Activated CD4-positive, alpha-beta T cell treated with anti-CD3 and anti-CD28 coated beads, Interleukin-10, Interleukin-2, amounts not matched to agents 100 ng/mL and 50 ng/mL, durations not matched to agents 16 hours and 8 hours (primary cell): ENCODE data around the gene SHISA9.

Source experiments
- DNase-seq: peaks from one replicate; pipeline ENCODE4 v3.0.0-alpha.2; 2020

SHISA9 gene

GRCh38 chr16:12959072-12959471, 57.7 kb downstream of the SHISA9 start:
- DNase-seq = no peak

GRCh38 chr16:12961626-12962025, 60.2 kb downstream of the SHISA9 start:
- DNase-seq = no peak

GRCh38 chr16:12964461-12964860, 63.1 kb downstream of the SHISA9 start:
- no peak for DNase-seq

GRCh38 chr16:12965274-12965804, 63.9 kb downstream of the SHISA9 start:
- no peak for DNase-seq

DNA sequence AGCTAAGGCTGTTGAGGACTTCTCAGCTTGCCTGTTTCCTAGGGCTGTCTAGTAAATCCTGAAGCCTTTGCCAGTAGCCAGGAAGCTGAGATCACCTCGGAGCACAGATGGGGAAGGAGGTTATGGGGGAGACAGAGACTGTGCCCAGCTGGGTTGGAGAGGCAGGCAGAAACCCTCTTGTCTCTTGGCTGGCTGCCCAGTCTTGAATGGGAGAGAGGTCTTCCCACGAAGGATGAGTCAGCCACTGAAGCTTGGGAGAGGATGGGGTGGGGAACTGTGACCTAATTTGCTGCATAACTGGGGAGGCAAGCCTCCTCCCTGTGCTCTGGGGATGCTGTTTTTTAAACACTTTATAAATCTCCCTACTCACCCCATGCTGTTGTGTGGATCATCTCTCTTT, 69.8 kb downstream of the SHISA9 start:
- no peak for DNase-seq

DNA sequence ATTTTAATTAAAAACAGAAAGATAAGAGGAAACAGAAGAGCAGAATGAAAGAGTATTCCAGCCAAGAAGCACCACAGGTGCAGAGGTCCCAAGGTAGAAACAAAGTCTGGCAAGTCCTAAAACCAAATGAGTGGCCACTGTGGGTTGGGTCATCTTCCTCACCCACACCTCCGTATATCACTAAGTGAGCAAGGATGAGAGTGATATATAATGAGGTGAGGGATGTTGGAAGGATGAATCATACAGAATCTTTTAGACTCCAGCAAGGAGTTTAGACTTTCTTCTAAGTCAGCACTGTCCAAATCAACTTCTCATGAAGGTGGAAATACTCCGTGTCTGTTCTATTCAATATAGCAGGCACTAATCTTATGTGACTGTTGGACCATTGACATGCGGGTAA, 70.8 kb downstream of the SHISA9 start:
- no peak for DNase-seq

GRCh38 chr16:12975766-12976165, 74.4 kb downstream of the SHISA9 start:
- no peak for DNase-seq

GRCh38 chr16:12976496-12976895, 75.1 kb downstream of the SHISA9 start:
- no peak for DNase-seq

- no peak for DNase-seq
These were observed 75.5 kb downstream of the SHISA9 start for GRCh38 chr16:12976936-12977335.

DNA sequence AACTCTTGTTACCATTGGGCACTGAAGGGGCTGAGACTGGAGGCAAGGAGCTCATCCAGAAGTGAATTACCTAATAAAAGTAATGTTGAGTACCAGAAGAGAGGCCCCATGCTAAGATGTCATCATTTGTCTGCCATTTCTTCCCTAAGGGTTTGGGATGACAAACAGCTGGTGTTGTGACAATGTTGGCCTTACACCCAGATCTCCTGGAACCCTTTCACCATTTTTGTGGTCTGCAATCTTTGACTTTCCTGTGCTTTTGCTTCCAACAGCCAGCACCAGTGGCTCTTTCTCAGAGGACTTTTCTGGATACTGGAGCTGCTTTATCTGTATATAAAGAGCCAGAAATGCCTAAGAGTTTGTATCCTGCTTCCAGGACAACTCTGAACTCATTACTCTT, 84.1 kb downstream of the SHISA9 start:
- DNase-seq = no peak

DNA sequence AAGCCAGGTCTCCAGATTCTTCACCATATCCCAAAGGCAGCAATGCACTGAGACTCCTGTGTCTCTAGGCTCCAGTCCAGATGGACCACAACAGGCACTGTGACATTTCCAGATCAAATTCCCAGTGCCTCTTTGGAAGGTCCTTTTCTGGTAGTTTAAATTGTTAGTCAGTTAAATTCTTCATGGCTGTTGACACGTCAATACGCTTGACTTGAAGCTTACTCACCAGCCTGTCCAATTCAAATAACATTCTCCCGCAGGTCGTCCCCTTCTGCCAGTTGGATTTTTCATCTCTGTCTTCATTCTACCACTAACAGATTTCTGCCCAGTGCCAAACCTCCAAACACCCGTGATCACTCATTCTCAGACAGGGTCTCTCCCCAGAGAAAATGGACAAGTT, 86.7 kb downstream of the SHISA9 start:
- no peak for DNase-seq

DNA sequence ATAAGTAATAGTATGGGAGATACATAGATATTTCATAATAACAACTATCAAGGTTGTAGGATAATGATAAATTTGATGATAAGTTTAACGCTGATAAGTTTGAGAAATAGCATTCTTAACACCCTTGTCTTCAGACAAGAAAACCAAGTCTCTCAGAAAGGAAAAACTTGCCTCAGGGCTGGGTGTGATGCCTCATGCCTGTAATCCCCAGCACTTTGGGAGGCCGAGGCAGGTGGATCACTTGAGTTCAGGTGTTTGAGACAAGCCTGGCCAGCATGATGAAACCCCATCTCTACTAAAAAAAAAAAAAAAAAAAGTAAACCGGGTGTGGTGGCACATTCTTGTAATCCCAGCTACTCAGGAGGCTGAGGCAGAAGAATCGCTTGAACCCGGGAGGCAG, 90.7 kb downstream of the SHISA9 start:
- no peak for DNase-seq

- no peak for DNase-seq
These were observed 93.0 kb downstream of the SHISA9 start for GRCh38 chr16:12994402-12994801.

DNA sequence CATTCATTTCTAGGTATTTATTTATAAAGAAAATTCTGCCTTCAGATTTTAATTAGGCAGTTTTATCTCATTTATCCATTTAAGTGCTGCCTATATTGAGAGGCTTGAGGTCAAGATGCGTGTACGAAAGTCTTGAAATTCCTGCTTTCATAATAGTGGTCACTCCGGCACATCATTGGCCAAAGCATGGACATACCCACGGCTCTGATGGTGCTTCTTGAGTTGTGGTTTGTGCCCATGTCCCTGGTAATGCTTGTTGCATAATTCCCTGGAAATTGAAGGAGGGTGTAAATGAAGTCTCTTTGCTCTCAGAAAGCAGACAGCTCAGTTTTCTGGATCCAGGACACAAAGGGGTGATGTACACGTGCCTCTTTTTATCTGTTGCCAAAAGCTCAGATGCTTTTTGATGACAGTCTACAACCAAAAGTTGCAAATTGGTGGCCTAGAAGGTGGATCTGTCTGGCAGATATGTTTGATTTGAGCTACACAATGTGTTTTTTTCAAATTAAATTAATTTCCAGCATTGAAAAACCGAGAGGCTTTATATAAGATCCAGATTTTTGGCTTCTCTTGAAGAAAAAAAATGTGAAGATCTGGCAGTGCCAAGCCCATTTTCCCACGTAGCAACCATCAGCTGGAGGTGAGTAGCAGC, 94.4 kb downstream of the SHISA9 start:
- DNase-seq = no peak

DNA sequence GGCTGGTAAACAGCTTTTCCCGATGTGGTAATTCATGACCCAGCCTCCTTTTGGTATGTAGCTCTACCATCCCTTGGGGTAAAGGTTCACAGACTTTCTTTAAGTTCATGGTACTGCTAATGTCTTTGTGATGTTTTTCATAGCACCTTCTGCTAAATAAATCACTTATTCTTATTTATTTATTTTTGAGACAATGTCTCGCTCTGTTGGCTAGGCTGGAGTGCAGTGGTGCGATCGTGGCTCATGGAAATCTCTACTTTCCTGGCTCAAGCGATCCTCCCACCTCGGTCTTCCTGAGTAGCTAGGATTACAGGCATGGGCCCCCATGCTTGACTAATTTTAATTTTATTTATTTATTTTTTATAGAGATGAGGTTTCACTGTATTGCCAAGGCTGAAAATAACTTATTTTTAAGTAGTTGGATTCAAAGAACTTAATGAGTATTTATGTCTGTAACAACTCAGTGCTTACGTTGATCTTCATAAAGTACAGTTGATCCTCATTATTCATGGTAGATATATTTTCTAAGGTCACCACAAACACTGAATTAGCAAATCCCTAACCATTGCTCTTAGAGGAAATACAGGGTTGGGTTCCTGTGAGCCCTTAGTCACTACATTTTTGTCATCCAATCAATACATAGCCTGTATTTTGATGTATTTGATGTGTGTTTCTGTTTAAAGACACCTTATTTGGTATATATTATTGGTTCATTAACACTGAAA, 97.1 kb downstream of the SHISA9 start:
- no peak for DNase-seq

GRCh38 chr16:12999368-12999767, 98.0 kb downstream of the SHISA9 start:
- no peak for DNase-seq

DNA sequence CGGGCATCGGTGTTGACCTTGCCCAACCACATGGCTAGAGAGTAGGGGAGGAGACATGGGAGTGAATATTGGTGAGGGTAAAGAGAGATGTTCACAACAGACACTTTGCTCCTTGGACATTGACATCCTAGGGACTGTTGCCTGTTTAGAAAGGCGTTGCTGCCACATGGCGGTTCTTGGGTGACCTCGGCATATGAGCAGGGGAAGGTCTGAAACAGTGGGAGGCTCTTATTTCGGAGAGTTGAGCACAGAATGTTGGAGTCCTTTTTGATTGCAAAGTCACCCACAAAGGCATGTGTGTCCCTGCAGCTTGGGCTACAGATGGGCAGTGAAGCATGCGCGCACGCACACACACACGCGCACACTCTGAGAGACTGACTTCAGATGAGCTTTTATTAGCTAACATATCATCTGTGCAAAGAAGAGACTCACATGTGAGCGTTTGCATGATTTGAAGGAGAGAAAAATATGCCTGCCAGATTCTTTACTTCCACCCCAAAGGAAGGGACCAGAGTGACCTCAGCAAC, 104.4 kb downstream of the SHISA9 start:
- no peak for DNase-seq

- DNase-seq = no peak
These were observed 111.2 kb downstream of the SHISA9 start for GRCh38 chr16:13012601-13013000.

DNA sequence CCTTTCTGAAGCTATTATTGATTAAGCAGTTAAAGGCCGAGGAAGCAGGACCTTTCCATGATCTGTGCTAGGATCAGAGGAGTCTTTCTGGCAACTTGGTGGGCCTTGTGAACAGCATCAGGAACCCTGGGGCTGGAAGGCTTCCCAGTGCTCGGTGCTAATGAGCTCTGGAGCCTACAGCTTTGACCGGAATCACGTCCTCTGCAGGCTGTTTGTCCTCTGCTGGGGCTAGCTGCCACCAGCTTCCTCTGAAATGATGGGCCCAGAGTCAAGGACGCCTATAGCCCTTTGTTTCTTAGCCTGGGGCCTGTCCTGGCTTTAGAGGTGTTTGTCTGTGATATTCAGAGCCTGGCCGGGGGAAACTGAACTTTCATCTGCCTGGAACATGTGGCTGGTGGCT, 111.6 kb downstream of the SHISA9 start:
- DNase-seq = no peak

DNA sequence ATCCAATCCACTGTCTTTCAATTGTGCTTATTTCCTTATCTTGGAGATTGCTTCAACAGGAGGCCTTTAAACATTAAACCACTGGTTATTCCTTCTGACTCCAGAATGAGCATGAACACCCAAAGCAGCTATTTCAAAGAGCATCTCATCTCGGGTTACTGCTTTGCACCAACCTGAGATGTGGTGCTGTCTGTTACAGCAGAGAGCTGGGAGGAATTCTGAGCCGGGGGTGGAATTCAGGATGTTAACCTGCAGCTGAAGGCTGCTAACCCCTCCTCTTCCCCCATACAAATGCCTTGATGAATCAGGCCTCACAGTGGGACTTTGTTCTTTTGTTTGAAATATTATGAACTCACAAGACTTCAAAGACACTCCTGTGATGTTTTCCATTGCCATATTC, 113.1 kb downstream of the SHISA9 start:
- DNase-seq = no peak

- no peak for DNase-seq
These were observed 116.6 kb downstream of the SHISA9 start for GRCh38 chr16:13018026-13018425.

DNA sequence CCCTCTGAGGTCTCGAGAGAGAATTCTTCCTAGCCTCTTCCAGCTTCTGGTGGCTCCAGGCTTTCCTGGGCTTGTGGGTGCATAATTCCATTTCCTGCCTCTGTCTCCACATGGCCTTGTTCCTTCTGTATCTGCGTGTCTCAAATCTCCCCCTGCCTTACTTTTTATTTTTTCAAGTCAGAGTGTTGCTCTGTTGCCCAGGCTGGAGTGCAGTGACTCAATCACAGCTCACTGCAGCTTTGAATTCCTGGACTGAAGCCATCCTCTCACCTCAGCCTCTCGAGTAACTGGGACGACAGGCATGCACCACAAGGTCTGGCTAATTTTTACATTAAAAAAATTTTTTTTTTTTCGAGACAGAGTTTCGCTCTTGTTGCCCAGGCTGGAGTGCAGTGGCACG, 120.6 kb downstream of the SHISA9 start:
- no peak for DNase-seq

DNA sequence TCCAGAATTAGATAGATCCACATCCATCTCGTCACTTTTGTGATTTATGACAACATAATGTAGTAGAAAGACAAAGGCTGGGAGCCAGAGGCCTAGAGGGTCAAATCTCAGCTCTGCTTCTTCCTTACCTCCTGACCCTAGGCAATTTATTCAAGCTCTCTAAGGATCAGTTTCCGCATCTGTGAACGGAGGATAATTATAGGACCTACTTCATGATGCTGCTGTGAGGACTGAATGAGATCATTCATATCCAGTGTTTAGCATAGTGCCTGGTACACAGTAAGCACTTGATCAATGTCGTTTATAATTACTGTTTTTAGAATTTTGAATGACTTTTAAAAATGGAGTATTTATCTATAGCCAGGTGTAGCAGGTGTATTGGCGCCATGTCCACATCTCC, 128.4 kb downstream of the SHISA9 start:
- DNase-seq = no peak

DNA sequence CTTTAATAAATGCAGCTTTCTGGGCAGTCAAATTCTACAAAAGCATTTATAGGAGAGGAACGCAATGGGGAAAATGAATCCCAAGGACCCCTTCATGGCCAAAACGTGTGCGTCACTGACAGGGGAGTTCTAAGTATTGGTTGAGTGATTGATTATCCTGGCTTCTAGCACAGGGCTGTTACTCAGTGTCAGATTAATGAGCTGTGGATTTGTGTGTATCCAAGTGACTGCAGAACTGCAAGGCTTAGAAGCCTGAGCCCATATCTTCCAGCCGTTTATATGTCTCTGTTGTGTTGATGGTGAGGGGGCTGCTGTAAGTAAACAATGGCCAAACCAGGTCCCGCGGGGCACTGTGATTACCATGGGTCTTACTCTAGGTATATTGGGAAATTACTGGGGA, 129.4 kb downstream of the SHISA9 start:
- DNase-seq = no peak
